Panc1 (cell line): Measurements from ENCODE around the gene KCNMA1.

Source experiments
- CTCF ChIP-seq: fragments of 450-650 bp; IDR thresholded peaks from 2 replicates; pipeline ENCODE4 v1.5.1; 2017; ENCODE audit warnings: mild to moderate bottlenecking
- POLR2AphosphoS5 ChIP-seq: IDR thresholded peaks from 2 replicates; pipeline ENCODE4 v1.6.1; 2012; ENCODE audit warnings: mild to moderate bottlenecking, low read depth, low read length, moderate library complexity
- REST ChIP-seq, 2 experiments: IDR thresholded peaks; 2 replicates each; pipeline ENCODE4 v1.6.1; 2011 to 2012; ENCODE audit warnings: low read depth in 2 of 2, control low read depth in 1 of 2, low read length in 1 of 2, mild to moderate bottlenecking in 1 of 2, moderate library complexity in 1 of 2; ENCODE audit not compliant: insufficient read depth in 1 of 2

GRCh38 chr10:77553311-77553710 is 84.3 kb downstream of the KCNMA1 start:
- TF ChIP-seq CTCF (no peak), POLR2AphosphoS5 (no peak), REST (IDR thresholded peaks at IDR 0.05; ENCODE audit: insufficient read depth in 1 of 2, low read depth in 2 of 2, low read length in 1 of 2) (no peak)
